ENCODE measurements around the gene PHKA2.

DNA sequence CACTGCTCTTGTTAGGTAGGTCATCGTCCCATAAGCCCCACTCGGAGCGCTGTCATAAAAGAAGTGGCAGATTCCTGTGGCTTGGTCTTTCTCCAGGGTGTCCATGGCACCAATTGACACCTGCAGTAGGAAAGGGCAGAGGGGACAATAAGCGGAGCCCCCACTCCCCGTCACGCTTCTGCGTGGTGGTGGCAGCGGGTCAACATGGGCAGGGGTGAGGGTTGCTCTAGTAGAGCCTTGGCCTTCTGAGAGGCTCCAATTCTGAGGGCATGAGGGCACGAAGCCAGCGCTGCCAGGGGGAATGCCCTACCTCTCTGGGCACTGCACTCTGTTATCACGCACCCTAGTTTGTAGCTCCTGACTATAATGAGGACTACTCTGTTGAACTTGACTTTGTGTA is 90.4 kb downstream of the PHKA2 start:
- TF ChIP-seq, protein P1, sequence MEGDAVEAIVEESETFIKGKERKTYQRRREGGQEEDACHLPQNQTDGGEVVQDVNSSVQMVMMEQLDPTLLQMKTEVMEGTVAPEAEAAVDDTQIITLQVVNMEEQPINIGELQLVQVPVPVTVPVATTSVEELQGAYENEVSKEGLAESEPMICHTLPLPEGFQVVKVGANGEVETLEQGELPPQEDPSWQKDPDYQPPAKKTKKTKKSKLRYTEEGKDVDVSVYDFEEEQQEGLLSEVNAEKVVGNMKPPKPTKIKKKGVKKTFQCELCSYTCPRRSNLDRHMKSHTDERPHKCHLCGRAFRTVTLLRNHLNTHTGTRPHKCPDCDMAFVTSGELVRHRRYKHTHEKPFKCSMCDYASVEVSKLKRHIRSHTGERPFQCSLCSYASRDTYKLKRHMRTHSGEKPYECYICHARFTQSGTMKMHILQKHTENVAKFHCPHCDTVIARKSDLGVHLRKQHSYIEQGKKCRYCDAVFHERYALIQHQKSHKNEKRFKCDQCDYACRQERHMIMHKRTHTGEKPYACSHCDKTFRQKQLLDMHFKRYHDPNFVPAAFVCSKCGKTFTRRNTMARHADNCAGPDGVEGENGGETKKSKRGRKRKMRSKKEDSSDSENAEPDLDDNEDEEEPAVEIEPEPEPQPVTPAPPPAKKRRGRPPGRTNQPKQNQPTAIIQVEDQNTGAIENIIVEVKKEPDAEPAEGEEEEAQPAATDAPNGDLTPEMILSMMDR (IDR thresholded peaks at IDR 0.05) = no peak
- no peak for TF ChIP-seq POLR2A (IDR thresholded peaks at IDR 0.05)

All from testis (tissue), 2 donors.